RKO (cell line): ENCODE data around the gene HSD17B1.
"Not testable (repeated sequence)": the region's sequence is repeated elsewhere in the genome, so short reads cannot be mapped to it uniquely, and the experiment has no call there.

Source experiments
- DNase-seq: peaks from one replicate; pipeline ENCODE4 v3.0.0-alpha.2; 2016; ENCODE audit warnings: low spot score

The HSD17B1 gene

GRCh38 chr17:42552736-42553135, at the start of gene HSD17B1:
Gene HSD17B1, plus strand, starts transcription at chr17:42552923. Its CDS starts 11 bp downstream, at chr17:42552934.
- DNase-seq = not testable (repeated sequence)

DNA sequence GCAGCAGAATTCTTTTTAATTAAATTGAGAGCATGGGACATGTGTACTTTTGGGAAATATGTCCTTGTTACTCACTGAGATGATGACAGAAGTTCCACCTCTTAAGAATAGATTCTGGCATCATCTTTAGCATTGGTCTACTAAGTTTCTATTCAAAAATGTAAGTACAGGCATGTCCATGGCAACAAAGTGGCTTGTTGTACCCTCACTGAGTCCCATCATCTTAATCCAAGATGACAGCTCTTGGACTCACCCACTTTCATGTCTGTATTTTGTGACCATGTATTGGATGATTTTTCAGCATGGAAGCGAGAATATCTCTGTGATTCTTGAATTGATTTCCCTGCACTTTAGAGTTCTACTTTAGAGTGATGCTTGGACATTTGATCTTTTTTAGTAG, 49.8 kb upstream of the HSD17B1 start:
- DNase-seq = no peak

GRCh38 chr17:42507671-42508070, 45.1 kb upstream of the HSD17B1 start:
- no peak for DNase-seq

DNA sequence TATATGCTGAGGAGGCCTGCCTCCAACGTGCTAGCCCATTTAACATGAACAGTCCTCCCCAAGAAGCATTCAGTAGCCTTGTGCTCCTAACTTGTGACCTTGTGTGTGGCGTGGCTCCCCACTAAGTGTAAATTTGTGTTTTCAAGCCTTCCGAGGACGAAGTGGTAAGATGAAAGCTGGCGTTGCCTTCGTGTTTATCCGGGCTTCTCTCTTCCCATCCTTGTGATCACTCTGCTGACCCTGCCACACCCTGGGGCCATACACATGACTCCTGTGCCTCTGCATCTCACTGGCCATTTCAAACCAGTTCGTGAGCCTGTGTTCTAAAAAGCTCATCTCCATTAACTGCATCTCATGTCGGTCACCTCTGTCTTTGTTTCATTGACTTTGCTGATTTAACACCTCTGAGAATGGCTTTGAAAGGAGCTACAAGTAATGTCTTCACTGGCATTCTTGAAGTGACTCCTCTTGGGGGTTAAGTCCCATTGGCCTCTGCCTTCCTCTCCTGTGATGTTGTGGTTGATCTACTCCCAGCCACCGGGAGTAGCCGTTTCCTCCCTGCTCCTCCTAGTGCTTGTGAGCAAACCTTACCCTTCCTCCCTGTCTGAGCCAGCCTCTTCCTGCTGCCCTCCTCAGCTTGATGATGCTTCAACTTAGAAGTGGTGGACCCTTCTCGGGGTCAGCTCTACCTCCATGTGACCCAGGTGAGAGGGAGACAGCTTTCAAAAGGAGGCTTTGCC, 44.1 kb upstream of the HSD17B1 start:
- no peak for DNase-seq

DNA sequence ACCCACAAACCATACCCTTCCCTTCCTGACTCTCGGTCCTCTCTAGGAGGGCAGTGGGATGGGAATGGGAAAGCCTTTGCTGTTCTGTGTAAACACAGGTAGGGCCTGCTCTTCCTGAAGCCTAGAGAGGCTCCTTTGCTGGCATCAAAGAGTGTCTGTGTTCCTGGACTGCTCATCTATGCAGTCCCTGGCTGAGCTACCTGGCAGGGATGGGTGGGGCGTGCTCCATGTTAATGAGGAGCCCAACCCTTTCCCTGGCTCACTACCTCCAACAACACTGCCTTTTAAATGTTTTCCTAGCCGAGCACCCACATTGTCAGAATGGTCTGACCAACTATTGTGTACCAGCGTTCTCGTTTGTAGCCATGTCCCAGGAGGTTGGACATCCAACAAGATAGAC, 43.3 kb upstream of the HSD17B1 start:
- no peak for DNase-seq

GRCh38 chr17:42509841-42510240, 42.9 kb upstream of the HSD17B1 start:
- no peak for DNase-seq

DNA sequence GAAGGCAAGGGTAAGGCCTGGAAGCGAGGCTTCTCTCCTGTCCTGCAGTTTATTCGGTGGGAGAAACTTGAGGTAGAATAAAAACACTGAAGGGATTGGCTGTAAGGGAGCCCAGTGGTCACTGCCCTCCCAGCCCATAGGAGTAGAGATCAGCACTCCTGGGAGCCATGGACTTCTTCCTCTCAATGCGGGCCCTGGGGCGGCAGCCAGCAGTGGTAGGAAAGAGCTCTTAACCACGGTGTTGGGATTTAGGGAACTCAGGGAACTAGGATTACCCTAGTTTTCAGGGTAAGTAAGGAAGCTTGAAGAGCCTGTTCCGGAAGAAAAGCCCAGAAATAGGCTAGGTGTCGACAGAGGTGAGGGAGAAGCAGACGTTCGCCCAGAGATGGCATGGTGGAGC, 40.5 kb upstream of the HSD17B1 start:
- DNase-seq = no peak

- DNase-seq = no peak
Observed at GRCh38 chr17:42512733-42513251, 39.9 kb upstream of the HSD17B1 start.

GRCh38 chr17:42513686-42514085, 39.0 kb upstream of the HSD17B1 start:
- DNase-seq = no peak

DNA sequence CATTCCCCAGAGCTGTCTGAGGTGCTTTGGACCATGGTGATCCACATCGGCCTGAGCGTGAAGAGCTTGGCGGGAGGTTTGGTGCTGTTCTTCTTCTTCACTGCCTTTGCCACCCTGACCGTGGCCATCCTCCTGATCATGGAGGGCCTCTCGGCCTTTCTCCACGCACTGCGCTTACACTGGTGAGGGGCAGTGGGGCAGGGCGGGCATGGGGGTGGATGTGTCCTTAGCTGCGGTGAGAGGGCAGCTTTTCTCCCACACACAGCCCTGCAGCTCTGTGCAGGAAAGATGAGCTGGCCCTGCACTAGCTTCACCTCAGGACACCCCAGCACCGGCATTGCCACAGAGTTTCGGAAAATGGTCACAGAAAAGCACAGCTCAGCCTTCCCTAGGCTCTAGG, 38.4 kb upstream of the HSD17B1 start:
- DNase-seq = no peak

GRCh38 chr17:42514867-42515266, 37.9 kb upstream of the HSD17B1 start:
- no peak for DNase-seq

GRCh38 chr17:42517516-42517915, 35.2 kb upstream of the HSD17B1 start:
- DNase-seq = peak; percentile 84

GRCh38 chr17:42518046-42518754, 34.5 kb upstream of the HSD17B1 start:
- peak; percentile 94 for DNase-seq

DNA sequence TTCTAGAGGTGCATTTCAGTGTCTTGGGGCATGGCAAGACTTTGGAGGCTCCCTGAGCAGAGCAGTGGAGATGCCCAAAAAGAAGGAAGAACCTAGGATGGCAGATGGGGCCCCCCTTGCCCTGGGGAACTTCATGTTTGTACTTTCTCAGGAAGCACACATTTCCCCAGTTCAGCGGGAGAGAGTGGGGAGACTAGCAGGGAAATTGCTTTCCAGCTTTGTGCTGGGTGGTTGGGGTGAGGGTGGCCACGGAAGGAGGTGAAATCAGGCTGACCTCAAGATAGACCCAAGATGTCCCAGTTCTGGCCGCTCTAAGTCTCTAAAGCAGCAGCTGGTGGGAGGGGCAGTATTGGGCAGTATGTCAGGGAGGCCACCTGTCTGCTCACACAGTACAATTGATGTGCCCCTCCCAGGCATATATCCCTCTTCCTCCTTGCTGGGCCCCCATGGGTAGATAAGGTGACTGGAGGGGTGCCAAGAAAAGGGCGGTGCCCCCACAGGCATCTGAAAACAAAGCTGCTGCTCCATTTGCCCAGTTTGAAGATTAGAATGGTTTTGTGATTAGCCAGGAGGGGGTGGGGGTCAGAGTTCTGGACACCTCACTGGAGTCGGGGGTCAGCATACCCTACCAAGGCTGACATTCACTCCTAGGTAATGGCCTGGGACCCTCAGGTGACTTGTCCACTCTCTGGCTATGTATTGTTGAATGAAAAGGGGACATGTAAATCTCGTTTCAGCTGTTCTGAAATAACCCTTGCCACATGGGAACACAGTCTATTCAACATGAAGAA, 33.8 kb upstream of the HSD17B1 start:
- no peak for DNase-seq

DNA sequence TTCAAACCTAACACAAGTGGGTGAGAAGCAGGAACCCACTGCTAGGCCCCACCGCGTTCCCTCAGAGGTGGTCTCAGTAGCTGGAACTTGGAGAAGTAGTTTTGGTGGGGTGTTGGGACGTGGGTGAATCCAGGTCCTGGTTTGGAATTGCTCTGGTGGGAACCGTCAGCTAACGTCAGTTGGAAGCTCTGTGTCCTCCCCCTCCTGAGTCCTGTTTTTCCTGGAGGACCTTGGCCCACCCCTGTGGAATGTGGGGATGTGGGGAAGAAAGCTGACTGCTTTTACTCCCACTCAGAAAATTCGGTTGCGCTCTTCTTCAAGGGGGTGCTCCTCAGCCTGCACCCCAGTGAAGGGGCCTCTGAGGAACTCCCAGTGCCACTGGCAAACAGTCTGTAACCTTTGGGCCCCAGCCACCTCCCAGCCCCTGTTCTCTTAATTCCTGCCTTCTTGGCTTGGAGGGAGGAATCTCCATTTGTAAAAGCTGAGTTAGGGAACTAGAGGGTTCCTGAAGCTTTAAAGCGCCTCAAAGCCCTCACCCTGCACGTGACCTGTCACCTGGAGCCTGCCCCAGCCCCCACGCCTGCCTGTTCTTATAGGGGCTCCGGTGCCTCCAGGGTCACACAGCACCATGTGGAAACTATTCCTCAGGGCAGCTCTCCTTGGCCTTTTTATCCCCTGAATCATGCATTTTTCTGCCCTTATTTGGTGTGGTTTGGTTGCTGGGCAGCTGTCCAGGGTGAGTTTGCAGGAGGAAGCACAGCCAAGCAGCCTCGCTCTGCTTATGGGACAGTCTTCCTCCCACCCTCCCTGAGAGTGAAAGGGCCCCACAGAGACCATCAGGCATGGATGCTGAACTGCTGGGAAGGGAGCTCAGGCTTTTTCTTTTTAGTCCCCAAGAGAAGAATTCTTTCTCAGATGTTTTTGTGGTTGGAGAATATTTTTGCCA, 32.9 kb upstream of the HSD17B1 start:
- DNase-seq = peak; percentile 94

DNA sequence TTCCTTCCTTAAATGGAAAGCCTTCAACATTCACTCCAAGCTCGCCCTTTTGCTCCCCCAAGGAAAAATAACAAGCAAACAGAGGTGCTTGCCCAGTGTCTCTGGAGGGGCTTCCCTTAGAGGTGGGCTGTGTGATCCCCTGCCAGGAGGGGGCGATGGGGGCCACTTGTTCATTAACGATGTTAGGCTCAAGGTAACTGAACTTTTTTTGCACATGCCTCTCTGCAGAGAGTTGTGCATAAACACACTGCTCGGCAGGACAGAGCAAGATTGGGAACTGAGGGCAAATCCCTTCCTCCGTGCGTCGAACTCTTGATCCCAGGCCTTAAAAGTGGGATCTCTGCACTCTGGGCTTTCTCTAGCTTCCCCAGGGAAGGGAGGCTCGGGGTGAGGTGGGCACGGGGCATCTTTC, 32.2 kb upstream of the HSD17B1 start:
- no peak for DNase-seq

DNA sequence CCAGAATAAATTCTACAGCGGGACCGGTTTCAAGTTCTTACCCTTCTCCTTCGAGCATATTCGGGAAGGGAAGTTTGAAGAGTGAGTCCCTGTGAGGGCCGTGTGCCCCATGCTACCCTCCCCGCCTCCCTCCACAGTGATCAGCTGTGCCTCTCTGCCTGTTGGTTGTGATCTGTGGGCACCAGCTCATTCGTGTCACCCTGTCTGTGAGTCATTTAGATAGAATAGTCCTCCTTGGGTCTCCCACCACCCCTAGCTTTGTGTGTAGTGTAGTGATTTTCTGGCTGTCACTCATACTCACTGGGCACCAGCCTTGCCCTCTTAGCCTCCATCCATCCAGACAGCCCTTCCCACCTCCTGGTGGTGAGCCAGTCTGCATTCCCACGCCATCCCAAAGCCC, 31.7 kb upstream of the HSD17B1 start:
- DNase-seq = no peak

DNA sequence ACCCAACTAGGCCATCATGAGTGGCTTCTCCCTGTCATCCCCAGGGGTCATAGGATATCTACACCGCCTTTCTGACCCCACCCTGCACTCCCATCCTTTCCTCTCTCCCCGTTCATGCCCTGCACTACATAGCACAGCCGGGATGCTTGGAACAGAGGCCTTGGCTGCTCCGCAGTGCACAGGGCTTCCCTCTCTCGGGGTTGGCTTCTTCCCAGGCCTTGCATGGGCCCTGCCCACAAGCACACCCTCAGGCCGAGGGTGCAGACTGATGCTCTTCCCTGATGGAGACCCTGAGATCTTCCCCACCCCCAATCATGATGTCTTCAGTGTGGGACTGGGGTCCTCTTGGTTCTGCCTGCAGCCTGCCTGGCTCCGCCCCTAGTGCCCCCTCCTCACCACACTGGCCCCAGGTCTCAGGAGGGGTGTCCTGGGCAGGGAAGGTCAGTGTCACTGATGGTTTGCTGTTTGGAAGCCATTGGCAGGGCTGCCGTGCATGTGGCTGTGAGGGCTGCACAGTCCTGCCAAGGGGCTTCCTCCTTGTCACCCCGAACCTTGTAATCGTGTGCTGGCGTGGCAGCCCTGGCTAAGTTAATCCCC, 31.0 kb upstream of the HSD17B1 start:
- no peak for DNase-seq

DNA sequence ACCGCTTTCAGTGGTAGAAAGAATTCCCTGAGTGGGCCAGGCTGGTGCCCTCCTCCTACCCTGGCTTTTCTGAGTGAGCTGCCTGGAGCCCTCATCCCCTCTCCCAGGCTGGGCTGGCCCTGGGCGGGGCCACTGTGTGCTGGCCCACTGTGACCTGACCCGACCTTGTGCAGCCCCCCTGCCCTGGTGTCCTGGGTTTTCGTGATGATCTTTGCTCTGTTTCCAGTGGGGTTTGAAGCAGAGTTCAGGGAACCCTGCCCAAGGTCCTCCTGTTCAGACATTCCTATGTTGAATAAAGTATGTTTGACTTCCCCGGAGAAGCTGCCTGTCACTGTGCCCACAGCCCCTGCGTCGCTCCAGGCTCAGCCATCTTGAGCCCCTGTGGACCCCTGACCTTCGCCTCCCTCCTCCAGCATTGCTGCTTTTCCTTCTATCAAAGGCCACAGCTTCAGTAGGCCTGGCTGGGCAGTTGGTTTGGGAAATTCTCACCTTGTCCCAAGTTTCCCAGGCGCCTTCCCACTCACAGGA, 30.4 kb upstream of the HSD17B1 start:
- no peak for DNase-seq

- DNase-seq = no peak
Observed at GRCh38 chr17:42522798-42523278, 29.9 kb upstream of the HSD17B1 start.

DNA sequence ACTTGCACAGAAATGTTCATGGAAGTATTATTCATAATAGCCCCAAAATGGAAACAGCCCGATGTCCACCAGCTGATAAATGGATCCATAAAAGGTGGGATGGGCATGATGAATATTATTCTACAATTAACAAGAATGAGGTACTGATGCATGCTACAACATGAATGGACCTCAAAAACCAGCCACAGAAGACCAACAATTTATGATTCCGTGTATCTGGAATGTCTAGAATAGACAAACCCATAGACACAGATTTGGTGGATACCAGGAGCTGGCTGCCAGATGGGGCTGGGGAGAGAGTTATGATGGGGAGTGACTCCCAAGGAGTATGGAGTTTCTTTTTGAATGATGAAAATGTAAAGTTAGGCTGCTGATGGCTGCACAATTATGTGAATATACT, 27.5 kb upstream of the HSD17B1 start:
- no peak for DNase-seq
